PFSK-1 (cell line): ENCODE data around the gene TSPAN5.

ENCODE experiments used
- POLR2AphosphoS5 ChIP-seq: IDR thresholded peaks from 2 replicates; pipeline ENCODE4 v1.6.1; 2012; ENCODE audit warnings: low read depth, mild to moderate bottlenecking, control low read depth, low read length, moderate library complexity
- TAF1 ChIP-seq: IDR thresholded peaks from 2 replicates; pipeline ENCODE4 v1.6.1; 2012; ENCODE audit warnings: low read length, control low read depth, borderline replicate concordance; ENCODE audit not compliant: insufficient read depth

GRCh38 chr4:98670186-98670585 lies 11.8 kb upstream of the TSPAN5 start:
- no peak for TF ChIP-seq POLR2AphosphoS5
- TF ChIP-seq TAF1: no peak
